Measurements from ENCODE around the gene PACS2.

- TF ChIP-seq EZH2 (IDR thresholded peaks at IDR 0.05; ENCODE audit: insufficient read depth, poor library complexity, severe bottlenecking): no peak
- no peak for TF ChIP-seq EZH2phosphoT487 (IDR thresholded peaks at IDR 0.05; ENCODE audit: insufficient read depth, low read depth)
These were observed 105.8 kb downstream of the PACS2 start for GRCh38 chr14:105420101-105420973.

Measured in GM23248 (cell line).